SU-DHL-6 (cell line): ENCODE results near the gene COPS8.

Experiments used
- CTCF ChIP-seq: fragments of 200-600 bp; sonication (generic); IDR thresholded peaks from one replicate; pipeline ENCODE4 v1.5.1; 2017; ENCODE audit warnings: antibody characterized with exemption, mild to moderate bottlenecking, low read length, moderate library complexity; ENCODE audit not compliant: insufficient read depth, poor library complexity, severe bottlenecking
- EZH2phosphoT487 ChIP-seq: fragments of 200-600 bp; sonication (generic), shearing (Covaris generic); conservative IDR thresholded peaks from 2 replicates; pipeline ENCODE4 v1.6.1; 2018; ENCODE audit warnings: mild to moderate bottlenecking, antibody characterized with exemption, low read length, moderate library complexity, mixed read lengths

- no peak for TF ChIP-seq EZH2phosphoT487
- TF ChIP-seq CTCF = no peak
These were observed at the start of gene COPS8 for GRCh38 chr2:237085248-237086221.
